HG03457 (cell line): Measurements from ENCODE around the gene SPIRE1.
"Not testable (repeated sequence)": the region's sequence is repeated elsewhere in the genome, so short reads cannot be mapped to it uniquely, and the experiment has no call there.

ENCODE experiments used
- ATAC-seq: cut with Tn5 transposase; IDR thresholded peaks from one replicate; pipeline ENCODE4 v1.9.1; 2021; ENCODE audit warnings: moderate number of reproducible peaks; ENCODE audit not compliant: unreplicated experiment

The SPIRE1 gene

GRCh38 chr18:12423393-12423792 is 234.5 kb downstream of the SPIRE1 start:
- ATAC-seq = no peak

GRCh38 chr18:12422936-12423335 is 235.0 kb downstream of the SPIRE1 start:
- no peak for ATAC-seq

GRCh38 chr18:12421732-12422131 is 236.2 kb downstream of the SPIRE1 start:
- ATAC-seq = no peak

- ATAC-seq = no peak
Measured at GRCh38 chr18:12420821-12421421, 237.0 kb downstream of the SPIRE1 start.

DNA sequence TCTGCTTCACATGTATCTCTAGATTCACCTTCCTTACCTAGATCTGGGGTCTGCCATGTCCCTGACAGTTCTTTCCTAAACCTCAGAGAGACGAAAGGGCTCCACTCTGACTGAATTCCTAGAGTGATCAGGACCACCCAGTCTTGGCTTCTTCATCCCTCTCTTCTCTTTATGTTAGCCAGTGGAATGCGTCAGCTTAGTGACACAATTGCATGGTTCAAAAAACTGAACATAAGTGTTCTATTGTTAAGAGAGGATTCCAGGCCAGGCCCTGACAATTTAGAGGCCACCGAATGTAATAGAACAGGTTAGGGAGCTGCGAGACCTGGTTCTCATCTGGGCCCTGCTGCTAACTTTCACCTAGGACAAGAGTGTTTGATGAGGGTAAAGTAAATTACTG is 240.2 kb downstream of the SPIRE1 start:
- no peak for ATAC-seq

DNA sequence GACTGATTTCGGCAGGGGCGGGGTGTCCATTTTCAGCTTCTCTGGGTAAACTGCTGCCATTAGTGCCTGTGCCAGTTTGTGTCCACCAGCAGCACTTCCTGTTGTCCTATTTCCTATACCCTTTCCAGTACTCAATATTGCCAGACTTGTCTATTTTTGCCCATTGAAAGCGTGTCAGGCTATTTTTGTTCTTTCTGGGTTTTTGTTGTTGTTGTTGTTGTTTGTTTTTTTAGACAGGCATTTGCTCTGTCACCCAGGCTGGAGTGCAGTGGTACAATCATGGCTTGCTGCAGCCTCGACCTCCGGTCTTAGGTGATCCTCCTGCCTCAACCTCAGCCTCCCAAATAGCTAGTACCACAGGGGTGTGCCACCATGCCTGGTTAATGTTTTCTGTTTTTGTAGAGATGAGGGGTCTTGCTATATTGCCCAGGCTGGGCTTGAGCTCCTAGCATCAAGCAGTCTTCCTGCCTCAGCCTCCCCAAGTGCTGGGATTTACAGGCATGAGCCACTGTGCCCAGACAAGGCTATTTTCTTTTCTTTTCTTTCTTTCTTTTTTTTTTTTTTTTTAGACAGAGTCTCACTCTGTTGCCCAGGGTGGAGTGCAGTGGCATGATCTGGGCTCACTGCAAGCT is 241.7 kb downstream of the SPIRE1 start:
- no peak for ATAC-seq

GRCh38 chr18:12411456-12411855 is 246.5 kb downstream of the SPIRE1 start:
- no peak for ATAC-seq

DNA sequence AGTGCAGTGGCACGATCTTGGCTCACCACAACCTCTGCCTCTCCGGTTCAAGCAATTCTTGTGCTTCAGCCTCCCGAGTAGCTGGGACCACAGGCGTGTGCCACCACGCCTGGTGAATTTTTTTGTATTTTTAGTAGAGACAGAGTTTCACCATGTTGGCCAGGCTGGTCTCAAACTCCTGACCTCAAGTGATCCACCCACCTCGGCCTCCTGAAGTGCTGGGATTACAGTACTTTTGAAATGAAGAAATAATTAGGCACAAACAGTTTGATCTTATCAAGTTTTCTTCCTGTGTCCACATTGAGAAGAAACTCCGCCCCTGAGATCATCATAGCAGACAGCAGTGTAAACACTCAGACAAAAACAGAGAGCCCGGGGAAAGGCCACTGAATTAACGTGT is 247.2 kb downstream of the SPIRE1 start:
- not testable (repeated sequence) for ATAC-seq

- no peak for ATAC-seq
Measured at GRCh38 chr18:12410081-12410481, 247.8 kb downstream of the SPIRE1 start.

- ATAC-seq = no peak
Measured at GRCh38 chr18:12409469-12409868, 248.4 kb downstream of the SPIRE1 start.

- ATAC-seq = no peak
Measured at GRCh38 chr18:12408247-12408869, 249.5 kb downstream of the SPIRE1 start.

- ATAC-seq = no peak
Measured at GRCh38 chr18:12406371-12407111, 251.4 kb downstream of the SPIRE1 start.

DNA sequence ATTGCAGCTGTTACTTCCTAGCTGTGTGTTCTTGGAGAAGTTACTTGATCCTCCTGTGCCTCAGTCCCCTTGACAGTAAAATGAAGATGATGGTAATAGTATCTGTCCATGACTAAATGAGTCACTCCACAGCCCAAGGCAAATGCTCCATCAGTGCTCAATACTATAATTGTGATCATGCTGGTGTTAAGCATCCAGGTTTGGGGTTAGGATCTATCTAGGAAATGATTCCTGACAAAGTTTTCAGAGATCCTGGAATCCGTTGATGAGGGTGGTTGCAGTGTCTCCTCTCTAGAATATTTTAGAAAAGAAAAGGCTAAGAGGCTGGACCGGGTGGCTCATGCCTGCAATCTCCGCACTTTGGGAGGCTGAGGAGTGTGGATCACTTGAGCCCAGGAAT is 252.8 kb downstream of the SPIRE1 start:
- no peak for ATAC-seq

- ATAC-seq = no peak
Measured at GRCh38 chr18:12403601-12404506, 254.1 kb downstream of the SPIRE1 start.

DNA sequence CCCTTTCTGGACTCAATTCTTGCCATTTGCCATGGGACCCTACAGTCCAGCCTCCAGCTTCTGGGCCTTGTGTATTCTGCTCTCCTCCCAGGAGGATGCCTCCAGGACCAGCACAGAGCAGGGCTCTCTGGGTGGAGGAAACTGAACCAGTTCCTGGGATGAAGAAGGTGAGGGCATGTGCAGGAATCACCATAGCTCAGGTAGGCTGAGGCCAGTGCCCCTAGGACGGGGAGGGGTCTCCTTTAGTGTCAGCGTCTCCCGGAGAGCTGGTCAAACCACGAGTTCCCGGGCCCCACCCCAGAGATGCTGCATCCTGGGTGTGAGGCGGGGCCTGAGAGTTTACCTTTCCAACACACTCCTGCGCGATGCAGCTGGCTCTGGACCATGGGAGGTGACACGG is 256.0 kb downstream of the SPIRE1 start:
- no peak for ATAC-seq

DNA sequence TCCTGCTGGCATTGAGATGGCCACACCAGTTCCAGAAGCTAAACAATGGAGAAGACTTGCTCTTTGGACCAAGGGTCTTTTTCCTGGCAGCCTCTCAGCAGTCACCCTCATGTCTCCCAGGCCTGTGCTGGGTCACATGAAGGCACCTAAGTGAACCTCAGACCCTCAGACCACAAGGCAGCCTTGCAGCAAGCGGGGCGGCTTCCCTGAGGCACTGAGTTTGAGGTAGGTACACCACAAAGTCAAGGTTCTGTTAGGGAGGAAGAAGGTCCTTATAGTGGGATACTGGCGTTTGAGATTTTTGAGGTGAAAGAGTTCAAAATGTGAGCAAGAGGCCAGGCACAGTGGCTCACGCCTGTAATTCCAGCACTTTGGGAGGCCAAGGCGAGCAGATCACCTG is 258.7 kb downstream of the SPIRE1 start:
- ATAC-seq = no peak

- ATAC-seq = no peak
Measured at GRCh38 chr18:12398625-12399024, 259.3 kb downstream of the SPIRE1 start.

- ATAC-seq = no peak
Measured at GRCh38 chr18:12397793-12398192, 260.1 kb downstream of the SPIRE1 start.

GRCh38 chr18:12397254-12397653 is 260.7 kb downstream of the SPIRE1 start:
- ATAC-seq = no peak
